Measurements from ENCODE around the gene PCDHA10. TPM values are rescaled to one million over a fixed set of nuclear protein-coding genes. Genes with fewer than 3 reads are reported as not detected.

Gene PCDHA10
- total RNA-seq, result not detected in 2 replicates

DNA sequence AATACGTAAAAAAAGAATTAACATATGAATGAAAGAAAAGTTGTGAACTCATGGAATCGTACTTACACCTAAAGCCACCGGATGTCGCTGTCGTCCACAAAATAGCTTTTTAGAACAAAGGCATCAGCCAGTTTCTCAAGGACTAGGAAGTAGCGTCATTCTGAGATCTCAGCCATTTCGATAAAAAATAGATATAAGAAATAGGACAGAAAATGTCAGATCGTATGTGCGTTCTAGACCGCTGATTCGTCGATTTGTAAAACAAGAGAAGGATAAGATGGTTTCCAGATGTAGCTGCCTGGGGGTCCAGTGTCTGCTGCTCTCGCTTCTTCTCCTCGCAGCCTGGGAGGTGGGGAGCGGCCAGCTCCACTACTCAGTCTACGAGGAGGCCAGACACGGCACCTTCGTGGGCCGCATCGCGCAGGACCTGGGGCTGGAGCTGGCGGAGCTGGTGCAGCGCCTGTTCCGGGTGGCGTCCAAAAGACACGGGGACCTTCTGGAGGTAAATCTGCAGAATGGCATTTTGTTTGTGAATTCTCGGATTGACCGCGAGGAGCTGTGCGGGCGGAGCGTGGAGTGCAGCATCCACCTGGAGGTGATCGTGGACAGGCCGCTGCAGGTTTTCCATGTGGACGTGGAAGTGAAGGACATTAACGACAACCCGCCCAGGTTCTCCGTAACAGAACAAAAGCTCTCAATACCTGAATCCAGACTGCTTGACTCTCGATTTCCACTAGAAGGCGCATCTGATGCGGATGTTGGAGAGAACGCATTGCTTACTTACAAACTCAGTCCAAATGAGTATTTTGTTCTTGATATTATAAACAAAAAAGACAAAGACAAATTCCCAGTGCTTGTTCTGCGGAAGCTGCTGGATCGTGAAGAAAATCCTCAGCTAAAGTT lies at the start of gene PCDHA10:
Gene PCDHA10, plus strand, starts transcription at position 126 of the 903 bp plus-strand sequence. Its CDS starts 152 bp downstream, at position 278.

DNA sequence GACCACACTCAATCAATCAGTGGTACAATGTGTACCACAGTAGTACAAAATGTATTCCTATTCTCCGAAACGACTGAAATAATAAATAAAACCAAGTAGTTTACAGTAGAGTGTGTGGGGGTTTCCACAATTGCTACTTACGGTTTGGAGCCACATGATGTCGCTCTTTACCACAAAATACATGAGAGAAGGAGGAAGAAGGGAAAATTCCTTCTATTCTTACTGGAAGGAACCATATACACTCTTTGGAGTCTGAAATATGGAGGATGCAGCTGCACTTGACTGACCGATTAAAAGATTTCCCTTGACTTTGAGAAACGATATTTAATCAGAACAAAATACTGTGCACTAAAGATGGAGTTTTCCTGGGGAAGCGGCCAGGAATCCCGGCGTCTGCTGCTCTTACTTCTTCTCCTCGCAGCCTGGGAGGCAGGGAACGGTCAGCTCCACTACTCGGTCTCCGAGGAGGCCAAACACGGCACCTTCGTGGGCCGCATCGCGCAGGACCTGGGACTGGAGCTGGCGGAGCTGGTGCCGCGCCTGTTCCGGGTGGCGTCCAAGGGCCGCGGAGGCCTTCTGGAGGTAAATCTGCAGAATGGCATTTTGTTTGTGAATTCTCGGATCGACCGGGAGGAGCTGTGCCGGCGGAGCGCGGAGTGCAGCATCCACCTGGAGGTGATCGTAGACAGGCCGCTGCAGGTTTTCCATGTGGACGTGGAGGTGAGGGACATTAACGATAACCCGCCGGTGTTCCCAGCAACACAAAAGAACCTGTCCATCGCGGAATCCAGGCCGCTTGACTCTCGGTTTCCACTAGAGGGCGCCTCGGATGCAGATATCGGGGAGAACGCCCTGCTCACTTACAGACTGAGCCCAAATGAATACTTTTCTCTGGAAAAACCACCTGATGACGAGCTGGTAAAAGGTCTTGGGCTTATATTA lies 48.6 kb upstream of the PCDHA10 start, which contains the start of gene PCDHA4:
Gene PCDHA4, plus strand, starts transcription at position 235 of the 942 bp plus-strand sequence.

DNA sequence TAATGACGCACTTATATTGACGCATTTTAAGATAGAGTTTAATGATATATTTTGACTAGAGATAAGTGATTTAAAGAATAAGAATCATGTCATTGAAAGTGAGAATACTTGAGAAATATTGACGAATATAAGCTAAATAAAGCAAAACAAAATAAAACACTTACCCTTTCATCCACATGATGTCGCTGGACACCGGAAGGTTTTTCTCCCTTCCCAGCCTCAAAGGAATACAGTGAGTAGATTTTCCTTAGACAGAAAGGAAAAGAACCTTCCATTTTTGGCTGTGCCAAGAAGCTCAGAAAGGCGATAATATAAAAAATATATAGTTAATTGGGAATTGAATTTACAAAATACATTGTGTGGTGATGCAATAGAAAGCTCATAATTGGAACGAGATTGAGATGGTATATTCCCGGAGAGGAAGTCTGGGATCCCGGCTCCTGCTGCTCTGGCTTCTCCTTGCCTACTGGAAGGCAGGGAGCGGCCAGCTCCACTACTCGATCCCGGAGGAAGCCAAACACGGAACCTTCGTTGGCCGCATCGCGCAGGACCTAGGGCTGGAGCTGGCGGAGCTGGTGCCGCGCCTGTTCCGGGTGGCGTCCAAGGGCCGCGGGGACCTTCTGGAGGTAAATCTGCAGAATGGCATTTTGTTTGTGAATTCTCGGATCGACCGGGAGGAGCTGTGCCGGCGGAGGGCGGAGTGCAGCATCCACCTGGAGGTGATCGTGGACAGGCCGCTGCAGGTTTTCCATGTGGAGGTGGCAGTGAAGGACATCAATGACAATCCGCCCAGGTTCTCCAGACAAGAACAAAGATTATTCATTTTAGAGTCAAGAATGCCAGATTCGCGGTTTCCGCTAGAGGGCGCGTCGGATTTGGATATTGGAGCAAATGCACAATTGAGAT lies 34.1 kb upstream of the PCDHA10 start, which contains the start of gene PCDHA5:
Gene PCDHA5, plus strand, starts transcription at position 239 of the 906 bp plus-strand sequence.

DNA sequence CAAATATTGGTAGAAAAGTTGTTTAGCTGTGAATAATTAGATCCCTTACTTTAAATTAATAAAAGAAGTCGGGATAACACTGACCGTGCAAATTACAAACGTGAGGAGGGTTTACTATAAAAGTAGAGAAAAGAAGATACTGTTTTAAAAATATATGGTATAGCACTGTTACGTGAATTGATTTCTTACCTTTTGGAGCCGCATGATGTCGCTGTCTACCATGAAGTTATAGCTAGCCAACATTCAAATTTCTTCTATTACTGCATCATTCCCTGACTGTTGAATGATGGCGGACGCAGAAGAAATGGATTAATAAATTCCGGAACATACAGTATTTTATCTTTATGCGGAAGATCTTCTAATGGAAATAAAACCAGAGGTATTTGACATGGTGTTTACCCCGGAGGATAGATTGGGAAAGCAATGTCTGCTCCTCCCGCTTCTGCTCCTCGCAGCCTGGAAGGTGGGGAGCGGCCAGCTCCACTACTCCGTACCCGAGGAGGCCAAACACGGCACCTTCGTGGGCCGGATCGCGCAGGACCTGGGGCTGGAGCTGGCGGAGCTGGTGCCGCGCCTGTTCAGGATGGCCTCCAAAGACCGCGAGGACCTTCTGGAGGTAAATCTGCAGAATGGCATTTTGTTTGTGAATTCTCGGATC lies 27.9 kb upstream of the PCDHA10 start, which contains the start of gene PCDHA6:
Gene PCDHA6, plus strand, starts transcription at position 257 of the 658 bp plus-strand sequence. Its CDS starts 132 bp downstream, at position 389.

GRCh38 chr5:140833993-140834392 lies 21.7 kb upstream of the PCDHA10 start, which contains the start of gene PCDHA7:
Gene PCDHA7 (plus strand): TSS chr5:140834269. CDS start chr5:140834384, 115 bp downstream.

GRCh38 chr5:140840978-140841962 lies 14.4 kb upstream of the PCDHA10 start, which contains the start of gene PCDHA8:
Gene PCDHA8 (plus strand): TSS chr5:140841187. CDS start chr5:140841322, 135 bp downstream.

GRCh38 chr5:140848139-140849102 lies 7.3 kb upstream of the PCDHA10 start, which contains the start of gene PCDHA9:
Gene PCDHA9 (plus strand): TSS chr5:140848382. CDS start chr5:140848496, 114 bp downstream.

GRCh38 chr5:140868721-140869554 lies 13.2 kb downstream of the PCDHA10 start, which contains the start of gene PCDHA11:
Gene PCDHA11 (plus strand): TSS chr5:140868957. CDS start chr5:140869104, 147 bp downstream.

DNA sequence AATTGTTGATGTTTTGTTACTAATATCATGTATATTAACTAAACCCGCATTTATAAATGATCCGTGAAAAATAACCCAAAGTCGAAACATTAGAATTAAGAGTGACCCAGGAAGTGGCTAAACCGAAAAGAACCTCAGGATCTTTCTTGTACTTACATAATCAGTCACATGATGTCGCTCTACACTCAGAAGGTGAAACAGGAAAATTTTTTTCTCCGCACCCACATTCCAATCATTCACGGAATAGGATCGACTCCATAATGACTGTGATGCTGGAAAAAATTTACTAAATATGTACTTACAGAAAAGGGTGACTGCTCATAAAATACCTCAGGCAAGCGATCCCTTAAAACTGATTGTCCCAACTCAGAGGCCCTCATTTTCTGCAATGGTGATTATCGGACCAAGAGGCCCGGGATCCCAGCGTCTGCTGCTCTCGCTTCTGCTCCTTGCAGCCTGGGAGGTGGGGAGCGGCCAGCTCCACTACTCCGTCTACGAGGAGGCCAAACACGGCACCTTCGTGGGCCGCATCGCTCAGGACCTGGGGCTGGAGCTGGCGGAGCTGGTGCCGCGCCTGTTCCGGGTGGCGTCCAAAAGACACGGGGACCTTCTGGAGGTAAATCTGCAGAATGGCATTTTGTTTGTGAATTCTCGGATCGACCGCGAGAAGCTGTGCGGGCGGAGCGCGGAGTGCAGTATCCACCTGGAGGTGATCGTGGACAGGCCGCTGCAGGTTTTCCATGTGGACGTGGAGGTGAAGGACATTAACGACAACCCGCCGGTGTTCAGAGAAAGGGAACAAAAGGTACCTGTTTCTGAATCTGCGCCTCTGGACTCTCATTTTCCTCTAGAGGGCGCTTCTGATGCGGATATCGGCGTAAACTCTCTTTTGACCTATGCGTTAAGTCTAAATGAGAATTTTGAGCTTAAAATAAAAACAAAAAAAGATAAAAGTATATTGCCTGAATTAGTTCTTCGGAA lies 19.7 kb downstream of the PCDHA10 start, which contains the start of gene PCDHA12:
Gene PCDHA12, plus strand, starts transcription at position 224 of the 981 bp plus-strand sequence. Its CDS starts 165 bp downstream, at position 389.

GRCh38 chr5:140881889-140882590 lies 26.3 kb downstream of the PCDHA10 start, which contains the start of gene PCDHA13:
Gene PCDHA13 (plus strand): TSS chr5:140882124. CDS start chr5:140882269, 145 bp downstream.

Other genes with a start within 250 kb of the PCDHA10 start
- gene CD14, start 222.7 kb upstream of the PCDHA10 start, total RNA-seq, result 1.1 and 14.7 TPM in 2 replicates
- gene TMCO6, start 216.4 kb upstream of the PCDHA10 start, total RNA-seq, result 5.6 and 15.7 TPM in 2 replicates
- gene NDUFA2, start 208.3 kb upstream of the PCDHA10 start, total RNA-seq, result 60.4 and 70.4 TPM in 2 replicates
- gene IK, start 208.1 kb upstream of the PCDHA10 start, total RNA-seq, result 60.8 and 62.6 TPM in 2 replicates
- gene WDR55, start 191.0 kb upstream of the PCDHA10 start, total RNA-seq, result 14.6 and 21.1 TPM in 2 replicates
- not detected in 2 replicates for gene DND1, start 182.3 kb upstream of the PCDHA10 start, total RNA-seq
- 57.8 and 66.9 TPM in 2 replicates for gene HARS1, start 164.5 kb upstream of the PCDHA10 start, total RNA-seq
- gene HARS2, start 164.4 kb upstream of the PCDHA10 start, total RNA-seq, result 17.3 and 25.1 TPM in 2 replicates
- gene ZMAT2, start 155.4 kb upstream of the PCDHA10 start, total RNA-seq, result 21.2 and 23.8 TPM in 2 replicates
- not detected in 2 replicates for gene PCDHA1, start 69.8 kb upstream of the PCDHA10 start, total RNA-seq
- gene PCDHA2, start 61.0 kb upstream of the PCDHA10 start, total RNA-seq, result not detected in 2 replicates
- not detected in 2 replicates for gene PCDHA3, start 54.8 kb upstream of the PCDHA10 start, total RNA-seq
- gene PCDHA4, start 48.8 kb upstream of the PCDHA10 start, total RNA-seq, result 0.16 TPM in 1 of 2 replicates, not detected in the other
- gene PCDHA5, start 34.3 kb upstream of the PCDHA10 start, total RNA-seq, result not detected in 2 replicates
- not detected in 2 replicates for gene PCDHA6, start 27.9 kb upstream of the PCDHA10 start, total RNA-seq
- gene PCDHA7, start 21.6 kb upstream of the PCDHA10 start, total RNA-seq, result 0.16 and 0.72 TPM in 2 replicates
- not detected in 2 replicates for gene PCDHA8, start 14.7 kb upstream of the PCDHA10 start, total RNA-seq
- under 0.01 TPM in 1 of 2 replicates, not detected in the other for gene PCDHA9, start 7.5 kb upstream of the PCDHA10 start, total RNA-seq
- gene PCDHA11, start 13.1 kb downstream of the PCDHA10 start, total RNA-seq, result not detected in 2 replicates
- gene PCDHA12, start 19.4 kb downstream of the PCDHA10 start, total RNA-seq, result under 0.01 and 0.16 TPM in 2 replicates
- not detected in 2 replicates for gene PCDHA13, start 26.2 kb downstream of the PCDHA10 start, total RNA-seq
- not detected in 2 replicates for gene PCDHAC1, start 70.4 kb downstream of the PCDHA10 start, total RNA-seq
- gene PCDHAC2, start 110.6 kb downstream of the PCDHA10 start, total RNA-seq, result under 0.01 and 0.49 TPM in 2 replicates
- not detected in 2 replicates for gene PCDHB1, start 195.5 kb downstream of the PCDHA10 start, total RNA-seq
- gene PCDHB2, start 238.7 kb downstream of the PCDHA10 start, total RNA-seq, result 0.90 and 1.3 TPM in 2 replicates
- 0.16 TPM in 1 of 2 replicates, not detected in the other for gene PCDHB3, start 244.6 kb downstream of the PCDHA10 start, total RNA-seq